ENCODE results near the gene RAPGEF1. TPM values are rescaled to one million over a fixed set of nuclear protein-coding genes. Genes with fewer than 3 reads are reported as not detected.
"Not testable (repeated sequence)": the region's sequence is repeated elsewhere in the genome, so short reads cannot be mapped to it uniquely, and the experiment has no call there.

RAPGEF1 gene
- total RNA-seq, 2 experiments from 2014 or later: 91.9 to 92.3 TPM

- ChIA-PET CTCF (interaction anchor here (0.8 to 3.6 kb wide), 5 partner anchors 13 to 488 kb away, joined by 3 to 16 read pairs (median 3); no protein-coding TSS in a partner anchor), POLR2A (no interaction called here)
- Mint-ChIP-seq H3K4me1 (ENCODE audit: low read depth) (no peaks in the 10 kb centered on the region), H3K36me3 (no peaks in the 10 kb centered on the region), H3K27ac (no peak overlapping the region), H3K9me3 (no peaks in the 10 kb centered on the region), H3K27me3 (peaks cover 9% of the 10 kb centered on the region), H3K4me3 (no peak overlapping the region)
- no peak for DNase-seq
- intact Hi-C loops (cut with micrococcal nuclease): no loop called here
Measured at GRCh38 chr9:131764568-131764967, 24.7 kb upstream of the RAPGEF1 start.

- H3K27me3 Mint-ChIP-seq: peaks cover 7% of the 10 kb centered on the region
- ChIA-PET POLR2A (interaction anchor here (0.8 kb wide), 1 partner anchor 472 kb away, joined by 3 read pairs; no protein-coding TSS in a partner anchor), CTCF (interaction anchor here (0.7 to 7.4 kb wide), 20 partner anchors 19 to 506 kb away, joined by 3 to 151 read pairs (median 3); no protein-coding TSS in a partner anchor)
- no peak overlapping the region for H3K4me3 Mint-ChIP-seq
- no peaks in the 10 kb centered on the region for H3K9me3 Mint-ChIP-seq
- intact Hi-C loops (cut with micrococcal nuclease): loop anchor here (1.0 kb wide), 2 partner anchors 404 to 474 kb away; no protein-coding TSS in a partner anchor
- H3K27ac Mint-ChIP-seq: no peak overlapping the region
- peaks cover 14% of the 10 kb centered on the region for H3K4me1 Mint-ChIP-seq (ENCODE audit: low read depth)
- no peaks in the 10 kb centered on the region for H3K36me3 Mint-ChIP-seq
- DNase-seq: peak; percentile 83
Measured at GRCh38 chr9:131762356-131762932, 22.6 kb upstream of the RAPGEF1 start.

- no peaks in the 10 kb centered on the region for H3K9me3 Mint-ChIP-seq
- H3K36me3 Mint-ChIP-seq: no peaks in the 10 kb centered on the region
- ChIA-PET CTCF (interaction anchor here (0.6 to 7.4 kb wide), 17 partner anchors 11 to 510 kb away, joined by 3 to 151 read pairs (median 4); no protein-coding TSS in a partner anchor), POLR2A (interaction anchor here (1.5 kb wide), 1 partner anchor 318 kb away, joined by 3 read pairs; no protein-coding TSS in a partner anchor)
- H3K4me3 Mint-ChIP-seq: no peak overlapping the region
- H3K27me3 Mint-ChIP-seq: peaks cover 8% of the 10 kb centered on the region
- no peak overlapping the region for H3K27ac Mint-ChIP-seq
- peaks cover 18% of the 10 kb centered on the region for H3K4me1 Mint-ChIP-seq (ENCODE audit: low read depth)
- peak; percentile 31 for DNase-seq
- intact Hi-C loops (cut with micrococcal nuclease): loop anchor here (5.0 kb wide), 2 partner anchors 193 to 243 kb away; no protein-coding TSS in a partner anchor
Measured at GRCh38 chr9:131759017-131759647, 19.3 kb upstream of the RAPGEF1 start.

DNA sequence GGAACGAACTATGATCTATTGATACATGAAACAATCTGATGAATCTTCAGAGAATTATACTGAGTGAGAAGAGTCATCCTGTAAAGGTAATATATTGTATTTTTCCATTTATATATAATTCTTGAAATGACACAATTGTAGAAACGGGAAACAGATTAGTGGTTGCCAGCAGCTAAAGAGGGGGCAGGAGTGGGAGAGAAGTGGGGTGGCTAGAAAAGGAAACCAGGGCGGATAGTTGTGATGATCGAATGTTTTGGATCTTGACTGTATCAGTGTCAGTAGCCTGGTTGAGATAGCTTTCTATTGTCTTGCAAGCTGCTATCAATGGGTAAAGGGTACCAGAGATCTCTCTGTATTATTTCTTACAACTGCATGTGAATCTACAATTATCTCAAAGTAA, 17.7 kb upstream of the RAPGEF1 start:
- H3K4me3 Mint-ChIP-seq: no peak overlapping the region
- H3K27me3 Mint-ChIP-seq: peaks cover 8% of the 10 kb centered on the region
- CTCF ChIA-PET: interaction anchor here (0.9 to 7.4 kb wide), 10 partner anchors 25 to 655 kb away, joined by 3 to 151 read pairs (median 4); no protein-coding TSS in a partner anchor

GRCh38 chr9:131755541-131756198, 15.8 kb upstream of the RAPGEF1 start:
- no peaks in the 10 kb centered on the region for H3K9me3 Mint-ChIP-seq
- ChIA-PET CTCF (interaction anchor here (0.6 to 1.5 kb wide), 11 partner anchors 11 to 659 kb away, joined by 3 to 8 read pairs (median 3); no protein-coding TSS in a partner anchor), POLR2A (interaction anchor here (0.7 kb wide), 1 partner anchor 819 kb away, joined by 3 read pairs; no protein-coding TSS in a partner anchor)
- H3K4me3 Mint-ChIP-seq: peak overlapping the region; percentile 27
- peaks cover 8% of the 10 kb centered on the region for H3K27me3 Mint-ChIP-seq
- peaks cover 18% of the 10 kb centered on the region for H3K4me1 Mint-ChIP-seq (ENCODE audit: low read depth)
- no peaks in the 10 kb centered on the region for H3K36me3 Mint-ChIP-seq
- intact Hi-C loops (cut with micrococcal nuclease): loop anchor here (2.0 to 5.0 kb wide), 3 partner anchors 197 to 481 kb away; no protein-coding TSS in a partner anchor
- peak overlapping the region; percentile 57 for H3K27ac Mint-ChIP-seq
- DNase-seq: peak; percentile 92

More for the DNA sequence above, 17.7 kb upstream of the RAPGEF1 start:
- H3K4me1 Mint-ChIP-seq (ENCODE audit: low read depth): peaks cover 18% of the 10 kb centered on the region
- POLR2A ChIA-PET: interaction anchor here (0.5 to 1.5 kb wide), 5 partner anchors 128 to 484 kb away, joined by 3 to 5 read pairs (median 4); no protein-coding TSS in a partner anchor
- no peaks in the 10 kb centered on the region for H3K9me3 Mint-ChIP-seq
- intact Hi-C loops (cut with micrococcal nuclease): loop anchor here (5.0 kb wide), 2 partner anchors 195 to 245 kb away; no protein-coding TSS in a partner anchor
- DNase-seq: peak; percentile 40
- H3K27ac Mint-ChIP-seq: no peak overlapping the region
- no peaks in the 10 kb centered on the region for H3K36me3 Mint-ChIP-seq

DNA sequence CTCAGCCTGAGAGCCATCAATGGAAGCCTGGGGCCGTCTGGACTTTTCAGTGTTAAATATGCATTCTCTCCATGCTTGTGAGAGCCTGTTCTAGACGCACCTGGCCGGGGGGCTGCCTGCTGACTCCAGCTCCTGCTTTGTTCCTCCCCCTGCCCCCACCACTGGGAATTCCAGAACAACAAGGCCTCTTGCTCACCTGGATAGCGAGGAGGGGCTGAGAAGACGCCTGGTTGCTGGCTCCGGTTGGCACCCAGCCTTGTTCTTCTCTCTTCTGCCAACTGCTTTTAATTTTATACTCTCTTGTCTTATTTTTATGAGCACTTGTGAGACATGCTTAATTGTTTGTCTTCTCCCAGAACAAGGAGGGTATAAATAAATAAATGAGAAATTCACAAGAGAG, 15.0 kb upstream of the RAPGEF1 start:
- Mint-ChIP-seq H3K27me3 (peaks cover 8% of the 10 kb centered on the region), H3K9me3 (no peaks in the 10 kb centered on the region), H3K4me3 (no peak overlapping the region), H3K4me1 (ENCODE audit: low read depth) (peaks cover 18% of the 10 kb centered on the region), H3K36me3 (no peaks in the 10 kb centered on the region), H3K27ac (no peak overlapping the region)
- no peak for DNase-seq
- CTCF ChIA-PET: interaction anchor here (0.6 to 1.1 kb wide), 3 partner anchors 405 to 660 kb away, joined by 3 to 5 read pairs (median 3); no protein-coding TSS in a partner anchor
- POLR2A ChIA-PET: no interaction called here
- intact Hi-C loops (cut with micrococcal nuclease): loop anchor here (2.0 to 5.0 kb wide), 3 partner anchors 197 to 482 kb away; no protein-coding TSS in a partner anchor

DNA sequence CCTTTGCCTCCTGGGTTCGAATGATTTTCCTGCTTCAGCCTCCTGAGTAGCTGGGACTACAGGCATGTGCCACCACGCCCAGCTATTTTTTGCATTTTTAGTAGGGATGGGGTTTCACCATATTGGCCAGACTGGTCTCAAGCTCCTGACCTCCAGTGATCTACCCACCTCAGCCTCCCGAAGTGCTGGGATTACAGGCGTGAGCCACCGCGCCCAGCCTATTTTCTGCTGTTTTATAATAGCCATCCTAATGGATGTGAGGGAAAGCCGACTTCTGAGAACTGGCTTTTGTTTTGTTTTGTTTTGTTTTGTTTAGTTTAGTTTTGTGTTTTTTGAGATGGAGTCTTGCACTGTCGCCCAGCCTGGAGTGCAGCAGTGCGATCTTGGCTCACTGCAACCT, 13.9 kb upstream of the RAPGEF1 start:
- intact Hi-C loops (cut with micrococcal nuclease): loop anchor here (2.0 kb wide), 1 partner anchor 483 kb away; no protein-coding TSS in a partner anchor
- H3K4me3 Mint-ChIP-seq, H3K36me3 Mint-ChIP-seq, POLR2A ChIA-PET, H3K9me3 Mint-ChIP-seq, DNase-seq, H3K27me3 Mint-ChIP-seq, H3K27ac Mint-ChIP-seq: not testable (repeated sequence)
- H3K4me1 Mint-ChIP-seq (ENCODE audit: low read depth): peaks cover 15% of the 10 kb centered on the region
- CTCF ChIA-PET: interaction anchor here (0.6 to 2.2 kb wide), 7 partner anchors 9 to 499 kb away, joined by 3 to 8 read pairs (median 4); no protein-coding TSS in a partner anchor

DNA sequence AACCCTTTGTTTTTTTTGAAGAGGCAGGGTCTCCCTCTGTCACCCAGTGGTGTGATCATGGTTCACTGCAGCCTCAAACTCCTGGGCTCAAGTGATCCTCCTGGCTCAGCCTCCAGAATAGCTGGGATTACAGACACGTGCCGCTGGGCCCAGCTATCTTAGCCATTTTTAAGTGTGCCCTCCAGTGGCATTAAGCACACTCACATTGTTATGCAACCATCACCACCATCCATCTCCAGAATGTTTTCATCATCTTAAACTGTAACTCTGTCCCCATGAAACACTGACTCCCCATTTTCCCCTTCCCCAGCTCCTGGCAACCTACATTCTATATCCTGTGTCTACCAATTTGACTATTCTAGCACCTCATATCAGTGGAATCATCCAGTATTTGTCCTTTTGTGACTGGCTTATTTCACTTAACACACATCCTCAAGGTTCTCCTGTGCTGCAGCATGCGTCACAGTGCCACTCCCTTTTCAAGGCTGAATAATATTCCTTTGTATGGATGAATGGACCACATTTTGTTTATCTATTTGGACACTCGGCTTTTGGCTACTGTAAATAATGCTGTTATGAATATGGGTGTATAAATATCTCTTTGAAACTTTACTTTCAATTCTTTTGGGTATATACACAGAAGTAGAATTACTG, 12.5 kb upstream of the RAPGEF1 start:
- H3K4me3 Mint-ChIP-seq: no peak overlapping the region
- peaks cover 10% of the 10 kb centered on the region for H3K4me1 Mint-ChIP-seq (ENCODE audit: low read depth)
- ChIA-PET CTCF (interaction anchor here (1.4 to 2.2 kb wide), 5 partner anchors 7 to 501 kb away, joined by 3 to 8 read pairs (median 6); no protein-coding TSS in a partner anchor), POLR2A (interaction anchor here (0.6 to 0.7 kb wide), 2 partner anchors 326 to 380 kb away, joined by 3 read pairs; no protein-coding TSS in a partner anchor)
- no peak for DNase-seq
- peaks cover 5% of the 10 kb centered on the region for H3K27me3 Mint-ChIP-seq
- no peaks in the 10 kb centered on the region for H3K9me3 Mint-ChIP-seq
- no peak overlapping the region for H3K27ac Mint-ChIP-seq
- H3K36me3 Mint-ChIP-seq: no peaks in the 10 kb centered on the region
- intact Hi-C loops (cut with micrococcal nuclease): no loop called here

DNA sequence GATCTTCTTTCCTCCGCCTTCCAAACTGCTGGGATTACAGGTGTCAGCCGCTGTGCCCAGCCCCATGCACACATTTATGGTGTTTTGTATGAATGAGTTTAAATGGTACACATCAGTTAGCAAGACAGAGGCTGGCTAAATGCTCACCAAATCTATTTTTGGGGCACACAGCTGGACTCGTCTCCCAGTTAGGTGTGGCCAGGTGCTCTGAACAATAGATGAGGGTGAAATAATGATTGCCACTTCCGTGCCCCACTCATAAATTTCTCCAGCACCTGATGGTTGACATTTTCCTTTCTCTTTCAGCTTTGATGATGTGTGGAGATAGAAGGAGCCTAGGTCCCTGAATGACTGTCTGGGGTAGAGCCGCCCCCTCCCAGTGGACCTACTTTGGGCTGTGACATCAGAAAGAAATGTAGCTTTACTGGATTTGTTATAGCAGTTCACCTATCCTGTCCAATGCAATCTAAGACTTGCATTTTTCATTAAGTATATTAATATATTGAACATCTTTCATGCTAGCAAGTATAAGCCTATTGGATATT, 8.6 kb upstream of the RAPGEF1 start:
- ChIA-PET CTCF (interaction anchor here (1.1 to 2.6 kb wide), 6 partner anchors 8 to 398 kb away, joined by 3 to 19 read pairs (median 4); no protein-coding TSS in a partner anchor), POLR2A (no interaction called here)
- DNase-seq: peak; percentile 56
- H3K27ac Mint-ChIP-seq: no peak overlapping the region
- H3K4me3 Mint-ChIP-seq: no peak overlapping the region
- intact Hi-C loops (cut with micrococcal nuclease): loop anchor here (5.0 kb wide), 1 partner anchor 246 kb away; the partner anchor contains the start of gene POMT1
- peaks cover 24% of the 10 kb centered on the region for H3K4me1 Mint-ChIP-seq (ENCODE audit: low read depth)
- no peaks in the 10 kb centered on the region for H3K9me3 Mint-ChIP-seq
- H3K36me3 Mint-ChIP-seq: no peaks in the 10 kb centered on the region
- H3K27me3 Mint-ChIP-seq: no peaks in the 10 kb centered on the region

DNA sequence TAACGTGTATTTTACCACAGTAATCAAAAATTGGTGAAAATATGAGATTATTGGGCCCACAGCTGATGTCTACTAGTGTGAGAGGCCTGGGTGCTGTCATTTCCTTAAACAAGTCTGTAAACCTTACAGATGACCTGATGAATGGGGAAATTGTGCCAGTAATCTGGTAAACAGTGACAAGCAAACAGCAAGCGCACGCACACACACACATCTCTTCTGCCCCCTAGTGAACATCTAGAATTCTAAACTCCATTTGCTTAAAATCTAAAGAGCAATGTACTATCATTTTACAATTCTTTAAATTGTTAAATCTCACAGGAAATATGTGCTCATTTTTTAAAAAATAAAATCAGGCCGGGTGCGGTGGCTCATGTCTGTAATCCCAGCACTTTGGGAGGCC, 7.5 kb upstream of the RAPGEF1 start:
- peak; percentile 51 for DNase-seq
- Mint-ChIP-seq H3K9me3 (no peaks in the 10 kb centered on the region), H3K4me3 (no peak overlapping the region), H3K27ac (peak overlapping the region; percentile 49), H3K27me3 (no peaks in the 10 kb centered on the region), H3K36me3 (no peaks in the 10 kb centered on the region), H3K4me1 (ENCODE audit: low read depth) (peaks cover 29% of the 10 kb centered on the region)
- intact Hi-C loops (cut with micrococcal nuclease): loop anchor here (1.0 to 5.0 kb wide), 2 partner anchors 245 to 397 kb away; partner anchors contain the start of gene POMT1
- POLR2A ChIA-PET: no interaction called here
- CTCF ChIA-PET: interaction anchor here (0.7 to 2.6 kb wide), 3 partner anchors 25 to 156 kb away, joined by 3 to 19 read pairs (median 3); no protein-coding TSS in a partner anchor
